Chondrocyte (in vitro differentiated cells): ENCODE measurements around the gene PCNX3. TPM values are rescaled to one million over a fixed set of nuclear protein-coding genes. Genes with fewer than 3 reads are reported as not detected.

ENCODE experiments used
- DNase-seq: peaks from one replicate; pipeline ENCODE4 v3.0.0; 2021; ENCODE audit warnings: mixed read lengths, low spot score
- H3K27ac Mint-ChIP-seq: one replicate; pipeline ENCODE4 v1.8.0; 2021; ENCODE audit warnings: mild to moderate bottlenecking, moderate library complexity, mixed read lengths; ENCODE audit not compliant: unreplicated experiment
- H3K27me3 Mint-ChIP-seq: 2 replicates; pipeline ENCODE4 v1.8.0; 2021; ENCODE audit warnings: low read depth, mixed read lengths
- H3K36me3 Mint-ChIP-seq: 2 replicates; pipeline ENCODE4 v1.8.0; 2021; ENCODE audit warnings: low read depth, mixed read lengths
- H3K4me1 Mint-ChIP-seq: 2 replicates; pipeline ENCODE4 v1.8.0; 2021; ENCODE audit warnings: low read depth, mild to moderate bottlenecking, mixed read lengths
- H3K4me3 Mint-ChIP-seq: one replicate; pipeline ENCODE4 v1.8.0; 2021; ENCODE audit warnings: mild to moderate bottlenecking, moderate library complexity, mixed read lengths; ENCODE audit not compliant: unreplicated experiment
- H3K9me3 Mint-ChIP-seq: 2 replicates; pipeline ENCODE4 v1.8.0; 2021; ENCODE audit warnings: low read depth, mixed read lengths
- CTCF ChIP-seq: fragments of 200-600 bp; sonication (generic); IDR thresholded peaks from 2 replicates; pipeline ENCODE4 v1.5.0; 2021; ENCODE audit warnings: antibody characterized with exemption, mild to moderate bottlenecking, moderate library complexity
- total RNA-seq: library from RNA; stranded (reverse); gene quantifications from 3 replicates; pipeline ENCODE4 v1.2.1, GENCODE V29; 2021

Gene PCNX3
- total RNA-seq, 1 donor from 2014 or later, result 36.3 TPM

- Mint-ChIP-seq H3K4me1 (peaks cover 42% of the 10 kb centered on the region), H3K27ac (no peak overlapping the region)
Measured at GRCh38 chr11:65609665-65610064, 5.9 kb upstream of the PCNX3 start.

GRCh38 chr11:65610404-65610803 is 5.2 kb upstream of the PCNX3 start:
- H3K36me3 Mint-ChIP-seq, result peaks cover 11% of the 10 kb centered on the region
- peak overlapping the region; percentile 15 for H3K27ac Mint-ChIP-seq
- no peaks in the 10 kb centered on the region for H3K27me3 Mint-ChIP-seq
- TF ChIP-seq CTCF, result no peak
- H3K4me3 Mint-ChIP-seq, result no peak overlapping the region
- peaks cover 42% of the 10 kb centered on the region for H3K4me1 Mint-ChIP-seq
- H3K9me3 Mint-ChIP-seq, result no peaks in the 10 kb centered on the region
- DNase-seq, result no peak

More at GRCh38 chr11:65609665-65610064, 5.9 kb upstream of the PCNX3 start:
- Mint-ChIP-seq H3K4me3 (no peak overlapping the region), H3K9me3 (no peaks in the 10 kb centered on the region), H3K27me3 (no peaks in the 10 kb centered on the region), H3K36me3 (peaks cover 11% of the 10 kb centered on the region)
- no peak for TF ChIP-seq CTCF
- DNase-seq, result no peak

GRCh38 chr11:65611028-65611757 is 4.4 kb upstream of the PCNX3 start:
- Mint-ChIP-seq H3K4me3 (peak overlapping the region; percentile 88), H3K4me1 (peaks cover 42% of the 10 kb centered on the region), H3K36me3 (peaks cover 9% of the 10 kb centered on the region), H3K27me3 (no peaks in the 10 kb centered on the region), H3K27ac (no peak overlapping the region), H3K9me3 (no peaks in the 10 kb centered on the region)
- TF ChIP-seq CTCF, result no peak
- DNase-seq, result no peak

- Mint-ChIP-seq H3K9me3 (no peaks in the 10 kb centered on the region), H3K27ac (peak overlapping the region; percentile 83), H3K36me3 (peaks cover 9% of the 10 kb centered on the region), H3K27me3 (no peaks in the 10 kb centered on the region), H3K4me1 (peaks cover 50% of the 10 kb centered on the region), H3K4me3 (peak overlapping the region; percentile 88)
- no peak for TF ChIP-seq CTCF
- DNase-seq, result no peak
Measured at GRCh38 chr11:65611758-65612603, 3.6 kb upstream of the PCNX3 start.

GRCh38 chr11:65612691-65613090 is 2.9 kb upstream of the PCNX3 start:
- no peak for DNase-seq
- Mint-ChIP-seq H3K4me3 (peak overlapping the region; percentile 88), H3K27ac (peak overlapping the region; percentile 27), H3K36me3 (peaks cover 9% of the 10 kb centered on the region), H3K4me1 (peaks cover 53% of the 10 kb centered on the region), H3K27me3 (no peaks in the 10 kb centered on the region), H3K9me3 (no peaks in the 10 kb centered on the region)
- no peak for TF ChIP-seq CTCF
